ENCODE data around the gene FDXACB1. TPM values are rescaled to one million over a fixed set of nuclear protein-coding genes. Genes with fewer than 3 reads are reported as not detected.
A peak's percentile ranks its signal among the peaks of the same experiment; 100 is the strongest.

The FDXACB1 gene
- total and polyA plus RNA-seq, 5 donors from 2014 or later = 2.7 to 8.3 (median 5.5) TPM

DNA sequence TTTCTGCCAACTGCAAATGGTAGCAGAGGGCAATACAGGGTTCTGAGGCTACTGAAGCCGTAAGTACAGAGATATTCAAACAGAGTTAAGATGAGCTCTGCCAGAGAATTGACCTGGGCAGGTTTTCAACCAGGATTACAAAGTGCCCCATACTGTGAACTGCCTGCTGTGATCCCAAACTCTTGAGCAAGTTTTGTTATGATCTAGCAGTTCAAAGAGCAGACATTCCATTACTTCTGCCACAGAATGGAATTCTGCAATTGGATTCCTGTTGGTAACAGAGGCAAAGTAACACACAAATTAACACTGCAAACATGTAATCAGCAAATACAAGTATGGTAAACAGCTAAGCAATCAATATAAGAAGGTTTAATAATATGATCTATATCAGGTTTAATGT lies 38.8 kb downstream of the FDXACB1 start:
- no peak for DNase-seq
- no peak overlapping the region for H3K27ac ChIP-seq (ENCODE audit: insufficient read depth, low read length, poor library complexity, severe bottlenecking)
- Mint-ChIP-seq H3K4me3 (no peak overlapping the region), H3K9me3 (no peaks in the 10 kb centered on the region), H3K27ac (no peak overlapping the region), H3K4me1 (peaks cover 1 to 11% (median 5%) of the 10 kb centered on the region in 4 donors), H3K27me3 (no peaks in the 10 kb centered on the region), H3K36me3 (peaks cover 41% of the 10 kb centered on the region)
- H3K36me3 ChIP-seq (ENCODE audit: control insufficient read depth, insufficient read depth, low read length) = peaks cover 48% of the 10 kb centered on the region
- no peak overlapping the region for H3K4me3 ChIP-seq (ENCODE audit: low read depth, low read length)
- H3K4me1 ChIP-seq (ENCODE audit: control insufficient read depth, insufficient read depth, low read length, poor library complexity, severe bottlenecking) = no peaks in the 10 kb centered on the region
- ATAC-seq (ENCODE audit: low read depth in 2 of 2) = no peak
- no peaks in the 10 kb centered on the region for H3K9me3 ChIP-seq (ENCODE audit: control insufficient read depth in 2 of 2, low read length in 2 of 2)
- no peaks in the 10 kb centered on the region for H3K27me3 ChIP-seq (ENCODE audit: control insufficient read depth, insufficient read depth, low read length)

DNA sequence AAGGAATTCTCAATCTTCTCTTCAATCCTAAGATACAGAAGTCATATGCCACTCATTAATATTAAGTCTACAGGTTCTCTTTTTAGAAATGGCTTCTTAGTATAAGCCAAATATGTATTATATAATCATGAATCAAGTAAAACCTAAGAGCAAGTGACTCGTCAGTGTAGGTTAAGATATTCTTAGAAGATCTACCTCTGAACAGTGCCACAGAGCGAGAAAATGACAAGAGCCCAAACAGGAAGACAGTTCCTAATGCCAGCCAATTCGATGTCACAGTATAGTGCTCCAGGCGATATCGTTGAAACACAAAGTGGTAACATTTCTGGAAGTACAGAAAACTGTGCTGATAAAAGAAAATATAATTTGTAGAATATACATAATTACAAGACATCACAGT lies 40.9 kb downstream of the FDXACB1 start:
- Mint-ChIP-seq H3K4me3 (no peak overlapping the region), H3K27me3 (no peaks in the 10 kb centered on the region), H3K9me3 (peaks cover 0 to 1% (median 0%) of the 10 kb centered on the region in 7 donors), H3K4me1 (peaks cover 1 to 11% (median 5%) of the 10 kb centered on the region in 4 donors), H3K27ac (peak overlapping the region in 1 of 3 donors; percentile 8), H3K36me3 (peaks cover 38% of the 10 kb centered on the region)
- peaks cover 42% of the 10 kb centered on the region for H3K36me3 ChIP-seq (ENCODE audit: control insufficient read depth, insufficient read depth, low read length)
- H3K4me3 ChIP-seq (ENCODE audit: low read depth, low read length) = no peak overlapping the region
- H3K27me3 ChIP-seq (ENCODE audit: control insufficient read depth, insufficient read depth, low read length) = no peaks in the 10 kb centered on the region
- no peaks in the 10 kb centered on the region for H3K4me1 ChIP-seq (ENCODE audit: control insufficient read depth, insufficient read depth, low read length, poor library complexity, severe bottlenecking)
- no peak for ATAC-seq (ENCODE audit: low read depth in 2 of 2)
- H3K27ac ChIP-seq (ENCODE audit: insufficient read depth, low read length, poor library complexity, severe bottlenecking) = no peak overlapping the region
- no peaks in the 10 kb centered on the region for H3K9me3 ChIP-seq (ENCODE audit: control insufficient read depth in 2 of 2, low read length in 2 of 2)
- no peak for DNase-seq

DNA sequence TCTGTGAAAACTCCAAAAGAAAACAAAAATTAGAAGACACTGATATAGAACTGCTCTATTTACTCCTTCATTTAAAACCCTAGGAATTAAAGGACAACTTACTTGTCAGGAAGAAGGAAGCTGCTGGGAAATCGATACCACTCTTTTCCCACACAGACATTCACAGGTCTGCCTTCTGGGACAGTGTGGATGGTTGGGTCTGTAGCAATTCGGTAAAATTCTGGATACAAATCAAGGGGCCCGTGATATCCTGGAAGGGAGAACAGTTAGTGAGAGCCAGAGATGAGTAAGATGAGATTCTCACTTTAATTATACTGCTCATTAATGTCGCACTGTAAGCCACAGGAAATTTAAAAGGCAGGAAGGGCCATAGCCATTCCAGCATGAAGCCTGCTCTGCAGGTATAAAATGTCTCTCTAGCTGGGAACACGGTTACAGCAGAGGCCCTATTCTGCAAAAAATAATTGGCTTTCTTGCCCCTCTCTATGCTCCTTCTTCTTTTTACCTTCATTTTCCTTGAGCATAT lies 41.5 kb downstream of the FDXACB1 start:
- Histone ChIP-seq H3K27ac (ENCODE audit: insufficient read depth, low read length, poor library complexity, severe bottlenecking) (no peak overlapping the region), H3K27me3 (ENCODE audit: control insufficient read depth, insufficient read depth, low read length) (no peaks in the 10 kb centered on the region), H3K4me1 (ENCODE audit: control insufficient read depth, insufficient read depth, low read length, poor library complexity, severe bottlenecking) (no peaks in the 10 kb centered on the region), H3K36me3 (ENCODE audit: control insufficient read depth, insufficient read depth, low read length) (peaks cover 44% of the 10 kb centered on the region), H3K4me3 (ENCODE audit: low read depth, low read length) (no peak overlapping the region), H3K9me3 (ENCODE audit: control insufficient read depth in 2 of 2, low read length in 2 of 2) (no peaks in the 10 kb centered on the region)
- Mint-ChIP-seq H3K27ac (peak overlapping the region in 2 of 3 donors; percentile 8), H3K9me3 (peaks cover 0 to 1% (median 0%) of the 10 kb centered on the region in 7 donors), H3K4me1 (peaks cover 1 to 11% (median 5%) of the 10 kb centered on the region in 4 donors), H3K4me3 (no peak overlapping the region), H3K27me3 (no peaks in the 10 kb centered on the region), H3K36me3 (peaks cover 38% of the 10 kb centered on the region)
- DNase-seq (no peak), ATAC-seq (ENCODE audit: low read depth in 2 of 2) (no peak)

DNA sequence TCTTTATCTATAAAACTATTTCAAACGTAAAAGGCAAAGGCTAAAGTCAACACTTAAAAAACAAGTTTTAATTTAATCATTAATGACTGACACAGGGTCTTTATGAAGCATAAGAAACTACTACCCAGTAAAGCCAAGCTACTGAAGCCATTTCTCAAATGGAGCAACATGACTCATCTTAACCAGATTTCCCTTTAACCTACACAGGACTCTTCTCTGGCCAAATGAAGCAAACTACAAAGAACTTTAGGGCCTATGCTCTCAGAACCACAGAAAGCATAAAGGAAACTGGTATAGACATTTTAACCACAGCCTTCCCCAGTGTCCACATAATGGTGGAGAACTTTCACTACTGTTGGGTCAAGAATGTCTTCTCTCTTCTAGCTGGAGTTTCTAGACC lies 42.2 kb downstream of the FDXACB1 start:
- ATAC-seq (ENCODE audit: low read depth in 2 of 2) = no peak
- peaks cover 44% of the 10 kb centered on the region for H3K36me3 ChIP-seq (ENCODE audit: control insufficient read depth, insufficient read depth, low read length)
- Mint-ChIP-seq H3K4me1 (peaks cover 1 to 10% (median 5%) of the 10 kb centered on the region in 4 donors), H3K9me3 (peaks cover 0 to 1% (median 0%) of the 10 kb centered on the region in 7 donors), H3K36me3 (peaks cover 41% of the 10 kb centered on the region), H3K4me3 (no peak overlapping the region), H3K27ac (no peak overlapping the region), H3K27me3 (no peaks in the 10 kb centered on the region)
- DNase-seq = no peak
- no peaks in the 10 kb centered on the region for H3K9me3 ChIP-seq (ENCODE audit: control insufficient read depth in 2 of 2, low read length in 2 of 2)
- H3K27me3 ChIP-seq (ENCODE audit: control insufficient read depth, insufficient read depth, low read length) = no peaks in the 10 kb centered on the region
- H3K4me1 ChIP-seq (ENCODE audit: control insufficient read depth, insufficient read depth, low read length, poor library complexity, severe bottlenecking) = no peaks in the 10 kb centered on the region
- H3K27ac ChIP-seq (ENCODE audit: insufficient read depth, low read length, poor library complexity, severe bottlenecking) = no peak overlapping the region
- no peak overlapping the region for H3K4me3 ChIP-seq (ENCODE audit: low read depth, low read length)

DNA sequence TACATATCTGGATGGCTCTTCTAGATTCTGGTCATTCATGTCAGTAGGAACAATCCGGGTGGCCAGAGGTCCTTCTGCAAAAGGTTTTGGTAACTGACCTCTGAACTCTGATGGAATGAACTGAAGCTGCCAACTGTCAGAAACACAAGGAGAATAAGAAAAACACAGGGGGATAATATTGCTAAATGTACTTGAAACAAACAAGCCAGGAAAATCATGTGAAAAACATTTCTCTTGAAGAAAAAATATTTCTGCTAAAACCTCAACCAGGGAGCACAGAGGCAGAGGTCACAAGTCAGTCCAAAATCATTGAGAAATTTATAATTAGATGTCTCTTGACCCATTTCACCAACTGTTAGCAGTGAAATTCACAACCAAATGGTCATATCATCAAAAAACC lies 42.8 kb downstream of the FDXACB1 start:
- Histone ChIP-seq H3K27ac (ENCODE audit: insufficient read depth, low read length, poor library complexity, severe bottlenecking) (no peak overlapping the region), H3K9me3 (ENCODE audit: control insufficient read depth in 2 of 2, low read length in 2 of 2) (no peaks in the 10 kb centered on the region), H3K36me3 (ENCODE audit: control insufficient read depth, insufficient read depth, low read length) (peaks cover 44% of the 10 kb centered on the region), H3K4me1 (ENCODE audit: control insufficient read depth, insufficient read depth, low read length, poor library complexity, severe bottlenecking) (no peaks in the 10 kb centered on the region), H3K27me3 (ENCODE audit: control insufficient read depth, insufficient read depth, low read length) (no peaks in the 10 kb centered on the region), H3K4me3 (ENCODE audit: low read depth, low read length) (no peak overlapping the region)
- peaks cover 44% of the 10 kb centered on the region for H3K36me3 Mint-ChIP-seq
- ATAC-seq (ENCODE audit: low read depth in 2 of 2) (no peak), DNase-seq (no peak)
- no peaks in the 10 kb centered on the region for H3K27me3 Mint-ChIP-seq
- H3K4me1 Mint-ChIP-seq = peaks cover 1 to 5% (median 3%) of the 10 kb centered on the region in 4 donors
- no peak overlapping the region for H3K27ac Mint-ChIP-seq
- H3K9me3 Mint-ChIP-seq = peaks cover 0 to 1% (median 0%) of the 10 kb centered on the region in 7 donors
- H3K4me3 Mint-ChIP-seq = no peak overlapping the region

DNA sequence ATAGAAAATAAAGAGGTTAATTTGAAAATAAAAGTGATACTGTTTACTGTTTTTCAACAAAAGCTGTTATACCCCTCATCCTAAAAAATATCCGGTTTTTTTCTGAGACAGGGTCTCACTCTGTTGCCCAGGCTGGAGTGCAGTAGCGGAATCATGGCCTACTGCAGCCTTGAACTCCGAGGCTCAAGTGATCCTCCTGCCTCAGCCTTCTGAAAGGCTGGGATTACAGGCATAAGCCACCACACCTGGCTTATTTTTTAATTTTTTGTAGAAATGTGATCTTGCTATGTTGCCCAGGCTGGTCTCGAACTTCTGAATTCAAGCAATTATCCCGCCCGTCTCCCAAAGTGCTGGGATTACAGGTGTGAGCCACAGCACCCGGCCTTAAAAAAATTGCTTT lies 43.3 kb downstream of the FDXACB1 start:
- no peak overlapping the region for H3K27ac Mint-ChIP-seq
- H3K27ac ChIP-seq (ENCODE audit: insufficient read depth, low read length, poor library complexity, severe bottlenecking) = no peak overlapping the region
- H3K27me3 Mint-ChIP-seq = no peaks in the 10 kb centered on the region

DNA sequence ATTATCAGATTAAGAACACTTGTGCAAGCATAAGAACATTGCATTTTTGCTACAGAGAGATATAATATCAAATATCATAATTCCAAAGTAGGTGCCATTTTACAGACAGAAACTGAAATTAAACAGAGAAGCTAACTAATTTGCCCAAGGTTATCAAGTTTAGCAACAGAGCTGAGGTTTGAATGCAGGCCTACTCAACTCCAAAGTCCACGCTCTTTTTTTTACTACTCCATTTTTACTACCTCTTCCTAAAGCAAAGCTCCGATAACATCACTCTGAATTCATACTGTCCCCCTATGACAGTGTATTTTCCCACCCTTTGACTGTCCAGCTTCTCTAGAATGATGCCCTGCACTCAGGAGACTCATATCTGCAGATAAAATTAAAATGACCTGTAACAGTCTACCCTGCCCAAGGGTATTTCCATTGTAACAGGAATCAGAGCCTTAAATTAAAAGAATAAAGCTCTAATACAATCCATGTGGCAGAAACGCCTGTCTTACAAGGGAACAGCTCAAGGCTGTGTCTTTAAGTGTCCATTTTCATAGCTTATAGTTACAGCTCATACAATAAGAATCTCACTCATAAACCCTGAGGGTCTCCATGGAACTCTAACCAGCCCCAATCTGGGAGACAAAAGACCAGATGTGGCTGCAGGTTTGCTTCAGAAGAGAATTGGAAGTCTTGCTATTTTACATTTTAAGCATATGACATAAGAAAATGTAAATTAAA lies 44.4 kb downstream of the FDXACB1 start:
- H3K4me3 ChIP-seq (ENCODE audit: low read depth, low read length) = no peak overlapping the region

More for the DNA sequence above, 43.3 kb downstream of the FDXACB1 start:
- Mint-ChIP-seq H3K36me3 (peaks cover 44% of the 10 kb centered on the region), H3K9me3 (peaks cover 0 to 1% (median 0%) of the 10 kb centered on the region in 7 donors), H3K4me1 (peaks cover 0 to 5% (median under 1%) of the 10 kb centered on the region in 4 donors), H3K4me3 (no peak overlapping the region)
- Histone ChIP-seq H3K36me3 (ENCODE audit: control insufficient read depth, insufficient read depth, low read length) (peaks cover 44% of the 10 kb centered on the region), H3K9me3 (ENCODE audit: control insufficient read depth in 2 of 2, low read length in 2 of 2) (no peaks in the 10 kb centered on the region), H3K4me1 (ENCODE audit: control insufficient read depth, insufficient read depth, low read length, poor library complexity, severe bottlenecking) (no peaks in the 10 kb centered on the region), H3K27me3 (ENCODE audit: control insufficient read depth, insufficient read depth, low read length) (no peaks in the 10 kb centered on the region), H3K4me3 (ENCODE audit: low read depth, low read length) (no peak overlapping the region)
- DNase-seq = no peak
- ATAC-seq (ENCODE audit: low read depth in 2 of 2) = no peak

More for the DNA sequence above, 44.4 kb downstream of the FDXACB1 start:
- Histone ChIP-seq H3K27ac (ENCODE audit: insufficient read depth, low read length, poor library complexity, severe bottlenecking) (no peak overlapping the region), H3K9me3 (ENCODE audit: control insufficient read depth in 2 of 2, low read length in 2 of 2) (no peaks in the 10 kb centered on the region), H3K27me3 (ENCODE audit: control insufficient read depth, insufficient read depth, low read length) (no peaks in the 10 kb centered on the region), H3K4me1 (ENCODE audit: control insufficient read depth, insufficient read depth, low read length, poor library complexity, severe bottlenecking) (no peaks in the 10 kb centered on the region), H3K36me3 (ENCODE audit: control insufficient read depth, insufficient read depth, low read length) (peaks cover 44% of the 10 kb centered on the region)
- DNase-seq = no peak
- H3K27ac Mint-ChIP-seq = no peak overlapping the region
- H3K4me1 Mint-ChIP-seq = peaks cover 0 to 12% (median under 1%) of the 10 kb centered on the region in 4 donors
- H3K4me3 Mint-ChIP-seq = no peak overlapping the region
- H3K9me3 Mint-ChIP-seq = peaks cover 0 to 1% (median 0%) of the 10 kb centered on the region in 7 donors
- no peak for ATAC-seq (ENCODE audit: low read depth in 2 of 2)
- H3K36me3 Mint-ChIP-seq = peaks cover 52% of the 10 kb centered on the region
- H3K27me3 Mint-ChIP-seq = no peaks in the 10 kb centered on the region
